Right lobe of liver (tissue), 4 donors: ENCODE results near the gene SNUPN.

Experiments used
- CTCF ChIP-seq, 4 donors: fragments of 200-600 bp in 3 of 4; fragments of 450-650 bp in 1 of 4; IDR thresholded peaks; one replicate each; pipeline versions ENCODE4 v1.5.1 to v1.8.0; 2016 to 2022; ENCODE audit warnings: antibody characterized with exemption in 4 of 4, mild to moderate bottlenecking in 2 of 4
- POLR2A ChIP-seq: fragments of 450-650 bp; IDR thresholded peaks from one replicate; pipeline ENCODE4 v1.6.1; 2017; ENCODE audit warnings: antibody characterized with exemption, mild to moderate bottlenecking
- donor health status: DM: no; HTN: no; CAD: no.
- donor health status: DM: no; HTN: no; CAD: no.
- donor health status: DM: no; HTN: yes; CAD: no.

- TF ChIP-seq CTCF (IDR thresholded peaks at IDR 0.05) (no peak), POLR2A (no peak)
Measured at GRCh38 chr15:75641179-75641503, 15.6 kb upstream of the SNUPN start.
